Ascending aorta (tissue), 2 donors: ENCODE data around the gene OXNAD1. TPM values are rescaled to one million over a fixed set of nuclear protein-coding genes. Genes with fewer than 3 reads are reported as not detected.

Experiments
- DNase-seq, 2 donors: peaks; one replicate each; pipeline ENCODE4 v3.0.0-alpha.2; 2019; ENCODE audit warnings: low spot score in 2 of 2
- H3K27ac ChIP-seq, 2 donors: fragments of 200-600 bp; sonication (generic); one replicate each; pipeline ENCODE4 v1.5.1; 2016 to 2017; ENCODE audit warnings: mild to moderate bottlenecking in 1 of 2
- H3K27me3 ChIP-seq: fragments of 200-600 bp; sonication (generic); one replicate; pipeline ENCODE4 v1.5.1; 2017
- H3K36me3 ChIP-seq, 2 donors: fragments of 200-600 bp; sonication (generic); one replicate each; pipeline ENCODE4 v1.5.1; 2016
- H3K4me1 ChIP-seq, 2 donors: fragments of 200-600 bp; sonication (generic); one replicate each; pipeline ENCODE4 v1.5.1; 2016 to 2017; ENCODE audit warnings: mild to moderate bottlenecking in 1 of 2
- H3K4me3 ChIP-seq, 2 donors: fragments of 200-600 bp; sonication (generic); one replicate each; pipeline ENCODE4 v1.5.1; 2016 to 2017; ENCODE audit warnings: mild to moderate bottlenecking in 1 of 2
- H3K9me3 ChIP-seq, 2 donors: fragments of 200-600 bp; sonication (generic); one replicate each; pipeline ENCODE4 v1.5.1; 2016
- intact Hi-C: fragments of 100-400 bp; cut with DNase I; formaldehyde crosslinking; loops from one replicate; pipeline ENCODE4 v1.15.1; 2023
- total RNA-seq: library from RNA; depleted of rRNA; stranded (reverse); fragments of >200 nt; gene quantifications from one replicate; pipeline ENCODE4 v1.1.0, GENCODE V29; 2016
- TF ChIP-seq, protein P1 (sequence below), 3 experiments: fragments of 200-600 bp in 2 of 3; fragments of 450-650 bp in 1 of 3; sonication (generic) in 2 of 3; IDR thresholded peaks; one replicate each; pipeline ENCODE4 v1.5.1; 2016 to 2019; ENCODE audit warnings: antibody characterized with exemption in 3 of 3, mild to moderate bottlenecking in 1 of 3, moderate library complexity in 1 of 3

Gene OXNAD1
- total RNA-seq, 1 donor from 2014 or later: 6.9 TPM

DNA sequence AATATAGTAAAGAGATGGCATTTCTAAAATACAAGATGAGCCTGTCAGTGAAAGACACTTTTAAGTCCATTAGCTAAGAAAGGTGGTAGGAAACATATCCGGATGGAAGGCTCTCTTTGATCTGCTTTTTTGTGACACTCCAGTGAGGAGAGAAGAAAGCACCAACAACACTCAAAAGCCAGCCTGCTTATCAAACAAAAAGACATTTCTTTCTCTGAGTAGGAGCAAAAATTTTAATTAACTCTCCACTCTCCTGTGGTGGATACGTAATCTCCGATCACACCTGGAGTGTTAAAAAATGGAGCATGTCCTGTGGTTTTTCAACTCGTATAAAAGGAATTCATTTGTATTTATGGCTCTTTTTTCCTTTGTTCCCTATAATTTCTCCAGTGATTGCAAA is 65.3 kb downstream of the OXNAD1 start:
- Histone ChIP-seq H3K27ac (no peak overlapping the region), H3K27me3 (no peaks in the 10 kb centered on the region), H3K4me1 (peaks cover 2 to 9% of the 10 kb centered on the region in 2 donors), H3K9me3 (no peaks in the 10 kb centered on the region), H3K36me3 (peaks cover 5 to 24% of the 10 kb centered on the region in 2 donors), H3K4me3 (no peak overlapping the region)
- no peak for DNase-seq
- intact Hi-C loops: loop anchor here (10.0 kb wide), 1 partner anchor 64 kb away; no protein-coding TSS in a partner anchor
- TF ChIP-seq, protein P1, sequence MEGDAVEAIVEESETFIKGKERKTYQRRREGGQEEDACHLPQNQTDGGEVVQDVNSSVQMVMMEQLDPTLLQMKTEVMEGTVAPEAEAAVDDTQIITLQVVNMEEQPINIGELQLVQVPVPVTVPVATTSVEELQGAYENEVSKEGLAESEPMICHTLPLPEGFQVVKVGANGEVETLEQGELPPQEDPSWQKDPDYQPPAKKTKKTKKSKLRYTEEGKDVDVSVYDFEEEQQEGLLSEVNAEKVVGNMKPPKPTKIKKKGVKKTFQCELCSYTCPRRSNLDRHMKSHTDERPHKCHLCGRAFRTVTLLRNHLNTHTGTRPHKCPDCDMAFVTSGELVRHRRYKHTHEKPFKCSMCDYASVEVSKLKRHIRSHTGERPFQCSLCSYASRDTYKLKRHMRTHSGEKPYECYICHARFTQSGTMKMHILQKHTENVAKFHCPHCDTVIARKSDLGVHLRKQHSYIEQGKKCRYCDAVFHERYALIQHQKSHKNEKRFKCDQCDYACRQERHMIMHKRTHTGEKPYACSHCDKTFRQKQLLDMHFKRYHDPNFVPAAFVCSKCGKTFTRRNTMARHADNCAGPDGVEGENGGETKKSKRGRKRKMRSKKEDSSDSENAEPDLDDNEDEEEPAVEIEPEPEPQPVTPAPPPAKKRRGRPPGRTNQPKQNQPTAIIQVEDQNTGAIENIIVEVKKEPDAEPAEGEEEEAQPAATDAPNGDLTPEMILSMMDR (IDR thresholded peaks at IDR 0.05): no peak

DNA sequence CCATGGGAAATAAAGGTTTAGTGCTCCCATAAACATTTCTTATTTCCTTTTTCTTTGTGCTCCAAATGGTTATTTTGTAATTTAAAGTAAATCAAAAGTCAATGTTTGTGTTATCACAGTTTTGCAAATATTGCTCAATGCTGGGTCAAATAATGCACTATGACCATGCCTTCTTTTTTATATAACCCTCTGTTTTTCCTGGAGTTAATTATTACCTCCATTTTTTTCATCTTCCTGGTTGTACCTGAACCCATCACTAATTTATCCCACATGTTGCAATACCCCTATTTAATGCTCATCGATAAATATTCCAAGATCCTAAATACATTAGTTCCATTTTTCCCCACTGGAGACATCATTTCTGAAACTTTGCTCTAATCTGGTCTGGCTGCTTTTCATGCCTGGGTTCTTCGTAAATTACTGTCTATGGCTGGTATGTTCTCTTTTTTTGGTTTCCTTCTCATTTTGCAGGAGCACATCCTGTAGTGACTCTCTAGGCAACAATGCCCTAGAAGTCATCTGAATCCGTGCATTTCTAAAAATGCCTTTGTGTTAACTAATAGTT is 66.4 kb downstream of the OXNAD1 start:
- intact Hi-C loops: loop anchor here (10.0 kb wide), 1 partner anchor 63 kb away; no protein-coding TSS in a partner anchor

DNA sequence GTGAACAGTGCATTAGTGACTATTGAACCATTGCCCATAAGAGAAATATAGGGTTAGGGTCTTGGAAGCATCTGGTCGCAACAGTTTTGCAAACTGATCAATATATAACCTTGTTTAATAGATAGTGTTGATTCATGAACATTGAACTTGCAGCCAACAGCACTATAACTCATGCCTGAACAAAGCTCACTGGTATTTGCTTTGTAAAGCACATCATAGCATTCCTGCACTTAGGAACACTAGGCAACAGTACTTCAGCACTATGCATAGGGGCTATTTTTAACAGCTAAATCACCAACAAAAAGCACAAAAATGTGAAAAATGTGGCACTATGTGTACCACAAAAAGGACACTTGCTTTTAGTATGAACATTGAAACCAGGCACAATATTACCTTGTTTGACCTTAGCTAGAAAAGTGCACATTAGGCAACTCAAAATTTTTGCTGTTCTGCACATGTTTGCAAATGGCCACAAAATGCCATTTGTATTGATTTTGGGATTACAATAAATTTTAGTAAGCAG is 68.0 kb downstream of the OXNAD1 start:
- H3K36me3 ChIP-seq: peaks cover 0 to 16% of the 10 kb centered on the region in 2 donors
- no peaks in the 10 kb centered on the region for H3K9me3 ChIP-seq
- peaks cover 2 to 9% of the 10 kb centered on the region in 2 donors for H3K4me1 ChIP-seq

More for the DNA sequence above, 66.4 kb downstream of the OXNAD1 start:
- Histone ChIP-seq H3K27ac (no peak overlapping the region), H3K9me3 (no peaks in the 10 kb centered on the region), H3K4me1 (peaks cover 2 to 9% of the 10 kb centered on the region in 2 donors), H3K27me3 (no peaks in the 10 kb centered on the region), H3K36me3 (peaks cover 0 to 19% of the 10 kb centered on the region in 2 donors), H3K4me3 (no peak overlapping the region)
- TF ChIP-seq, protein P1 (IDR thresholded peaks at IDR 0.05): no peak
- no peak for DNase-seq

DNA sequence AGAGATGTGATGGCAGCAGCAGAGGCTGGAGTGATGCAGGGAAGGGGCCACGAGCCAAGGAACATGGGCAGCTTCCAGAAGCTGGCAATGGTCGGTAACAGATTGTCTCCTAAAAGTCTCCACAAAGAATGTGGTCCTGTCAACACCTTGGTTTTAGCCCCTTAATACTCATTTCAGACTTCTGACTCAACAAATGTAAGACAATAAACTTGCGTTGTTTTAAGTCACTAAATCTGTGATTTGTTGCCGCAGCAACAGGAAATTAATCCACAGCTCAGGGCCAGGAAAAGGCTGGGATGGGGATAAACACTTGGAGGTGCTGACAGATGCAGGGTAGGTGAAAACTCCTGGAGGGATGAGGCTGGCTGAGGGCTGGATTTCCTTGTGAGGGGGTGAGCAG is 69.9 kb downstream of the OXNAD1 start:
- H3K4me1 ChIP-seq: peaks cover 2 to 18% of the 10 kb centered on the region in 2 donors
- peak overlapping the region; percentile 1 to 14 for H3K27ac ChIP-seq
- intact Hi-C loops: loop anchor here (10.0 kb wide), 1 partner anchor 60 kb away; no protein-coding TSS in a partner anchor
- no peak for DNase-seq
- H3K36me3 ChIP-seq: peaks cover 0 to 16% of the 10 kb centered on the region in 2 donors
- no peaks in the 10 kb centered on the region for H3K27me3 ChIP-seq
- no peak overlapping the region for H3K4me3 ChIP-seq
- no peaks in the 10 kb centered on the region for H3K9me3 ChIP-seq
- TF ChIP-seq, protein P1 (IDR thresholded peaks at IDR 0.05): no peak

More for the DNA sequence above, 68.0 kb downstream of the OXNAD1 start:
- intact Hi-C loops: loop anchor here (10.0 kb wide), 1 partner anchor 62 kb away; no protein-coding TSS in a partner anchor
- Histone ChIP-seq H3K27ac (no peak overlapping the region), H3K27me3 (no peaks in the 10 kb centered on the region), H3K4me3 (no peak overlapping the region)
- no peak for DNase-seq
- TF ChIP-seq, protein P1 (IDR thresholded peaks at IDR 0.05): no peak

DNA sequence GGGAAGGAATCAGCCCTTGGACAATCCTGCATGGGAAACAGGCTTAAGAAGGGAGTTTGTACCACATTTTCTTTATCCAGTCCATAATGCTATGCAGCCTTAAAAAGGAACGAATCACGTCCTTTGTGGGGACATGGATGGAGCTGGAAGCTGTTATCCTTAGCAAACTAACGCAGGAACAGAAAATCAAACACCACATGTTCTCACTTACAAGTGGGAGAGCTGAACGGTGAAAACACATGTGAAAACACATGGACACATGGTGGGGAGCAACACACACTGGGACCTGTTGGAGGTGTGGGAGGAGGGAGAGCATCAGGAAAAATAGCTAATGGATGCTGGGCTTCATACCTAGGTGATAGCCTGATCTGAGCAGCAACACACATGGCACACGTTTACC is 70.3 kb downstream of the OXNAD1 start:
- peaks cover 0 to 16% of the 10 kb centered on the region in 2 donors for H3K36me3 ChIP-seq
- H3K4me1 ChIP-seq: peaks cover 2 to 18% of the 10 kb centered on the region in 2 donors
- intact Hi-C loops: loop anchor here (10.0 kb wide), 1 partner anchor 59 kb away; no protein-coding TSS in a partner anchor
- peak overlapping the region; percentile 1 to 29 for H3K27ac ChIP-seq
- H3K27me3 ChIP-seq: no peaks in the 10 kb centered on the region
- H3K9me3 ChIP-seq: no peaks in the 10 kb centered on the region
- DNase-seq: peak in 1 of 2 donors; percentile 9
- H3K4me3 ChIP-seq: no peak overlapping the region
- TF ChIP-seq, protein P1 (IDR thresholded peaks at IDR 0.05): no peak
